K562 (cell line): ENCODE data around the gene AKIRIN1. TPM values are rescaled to one million over a fixed set of nuclear protein-coding genes. Genes with fewer than 3 reads are reported as not detected.
A peak's percentile ranks its signal among the peaks of the same experiment; 100 is the strongest.

Experiments
- BHLHE40 ChIP-seq: IDR thresholded peaks from 2 replicates; pipeline ENCODE4 v1.6.1; 2011; ENCODE audit warnings: low read length, improper control_type of control experiment
- E2F5 ChIP-seq: sonication (generic); formaldehyde crosslinking; IDR thresholded peaks from 2 replicates; pipeline ENCODE4 v1.8.0; 2022; ENCODE audit warnings: mild to moderate bottlenecking, missing genetic modification reagents
- ELF1 ChIP-seq: fragments of 200-800 bp; sonication (Bioruptor generic); IDR thresholded peaks from 2 replicates; pipeline ENCODE4 v1.6.1; 2016; ENCODE audit warnings: missing genetic modification characterization, missing compliant biosample characterization
- ELK3 ChIP-seq: fragments of 450-650 bp; formaldehyde crosslinking; IDR thresholded peaks from 2 replicates; pipeline ENCODE4 v1.4.0; 2020; ENCODE audit warnings: mild to moderate bottlenecking
- GTF2E2 ChIP-seq: fragments of 200-800 bp; sonication (Bioruptor generic); IDR thresholded peaks from 2 replicates; pipeline ENCODE4 v1.6.1; 2016; ENCODE audit warnings: missing genetic modification characterization, missing compliant biosample characterization
- MAFF ChIP-seq: IDR thresholded peaks from 2 replicates; pipeline ENCODE4 v1.6.1; 2012; ENCODE audit warnings: low read length, improper control_type of control experiment
- MNT ChIP-seq, 2 experiments: fragments of 450-650 bp; conservative IDR thresholded peaks; 2 replicates each; pipeline ENCODE4 v1.6.1; 2017; ENCODE audit warnings: mild to moderate bottlenecking in 2 of 2, moderate library complexity in 2 of 2
- NFATC3 ChIP-seq: fragments of 450-650 bp; IDR thresholded peaks from 2 replicates; pipeline ENCODE4 v1.6.1; 2017; ENCODE audit warnings: mild to moderate bottlenecking
- NR2C2 ChIP-seq, 2 experiments: fragments of 200-800 bp in 1 of 2; sonication (Bioruptor generic) in 1 of 2; sonication (generic) in 1 of 2; formaldehyde crosslinking in 1 of 2; IDR thresholded peaks; 2 replicates each; pipeline versions ENCODE4 v1.6.1 to v1.8.0; 2016 to 2022; ENCODE audit warnings: mild to moderate bottlenecking in 1 of 2, missing compliant biosample characterization in 1 of 2, missing genetic modification characterization in 1 of 2, missing genetic modification reagents in 1 of 2
- RNF2 ChIP-seq: sonication (generic); IDR thresholded peaks from 2 replicates; pipeline ENCODE4 v1.6.1; 2016
- RREB1 ChIP-seq: fragments of 250-450 bp; sonication (Bioruptor Pico); IDR thresholded peaks from 2 replicates; pipeline ENCODE4 v1.4.0; 2020
- TFAP4 ChIP-seq: sonication (generic); formaldehyde crosslinking; IDR thresholded peaks from 2 replicates; pipeline ENCODE4 v1.8.0; 2022; ENCODE audit warnings: missing genetic modification reagents, mild to moderate bottlenecking, moderate library complexity, borderline replicate concordance
- THAP7 ChIP-seq: fragments of 250-450 bp; sonication (Bioruptor Pico); IDR thresholded peaks from 2 replicates; pipeline ENCODE4 v1.5.0; 2021
- TRIM24 ChIP-seq, 2 experiments: fragments of 450-650 bp; IDR thresholded peaks; 2 replicates each; pipeline ENCODE4 v1.6.1; 2016
- ZNF76 ChIP-seq: fragments of 250-450 bp; sonication (Bioruptor Pico); IDR thresholded peaks from 2 replicates; pipeline ENCODE4 v1.4.0; 2020; ENCODE audit warnings: mild to moderate bottlenecking, moderate library complexity, borderline replicate concordance
- polyA plus RNA-seq, 8 experiments: library from polyadenylated mRNA; depleted of rRNA in 4 of 8; stranded (reverse) in 5 of 8; unstranded in 3 of 8; fragments of >200 nt; fragmentation: Nextera tagmentation in 2 of 8; fragmentation: Illumina TruSeq in 1 of 8; extraction: Ambion mirVana in 2 of 8; extraction: Trizol in 1 of 8; gene quantifications; 2 replicates each; pipeline versions ENCODE4 v1.2.1 to v1.2.3, GENCODE V29; 2011 to 2014; ENCODE audit warnings: inconsistent platforms in 1 of 8, missing spikeins in 1 of 8
- total RNA-seq, 7 experiments: library from RNA; depleted of rRNA in 6 of 7; stranded (reverse); fragments of >200 nt in 6 of 7; fragmentation: Illumina TruSeq in 2 of 7; extraction: Trizol in 2 of 7; gene quantifications; 2 replicates each; pipeline versions ENCODE4 v1.2.1 to v1.2.3, GENCODE V29; 2011 to 2021; ENCODE audit warnings: low replicate concordance in 1 of 7

The AKIRIN1 gene
- total and polyA plus RNA-seq, 9 of the 15 experiments (the other 6 are each of a cell fraction or from before 2014, with no cell fraction given) = 11.5 to 139 (median 83.4) TPM

- TF ChIP-seq E2F5 (CRISPR knock-in tag) (no peak), ELF1 (tag) (peak; percentile 96), TRIM24 (IDR thresholded peaks at IDR 0.05) (0 out of 4 replicates have a peak, but pooled peaks of 1 of the 2 experiments have one; percentile 45), ZNF76 (CRISPR knock-in tag) (peak; percentile 73; the same call in 1 of the 2 replicates), NFATC3 (no peak), ELK3 (CRISPR knock-in tag) (no peak), MAFF (peak; percentile 38; the same call in 1 of the 2 replicates), NR2C2 (CRISPR knock-in tag; IDR thresholded peaks at IDR 0.05) (no peak), NR2C2 (tag; IDR thresholded peaks at IDR 0.05) (peak; percentile 88), THAP7 (no peak; the same call in 1 of the 2 replicates), TFAP4 (peak; percentile 88), BHLHE40 (peak; percentile 97), GTF2E2 (tag) (peak; percentile 88; the same call in 1 of the 2 replicates), RNF2 (peak; percentile 90), MNT (conservative IDR thresholded peaks at IDR 0.05) (peak in 1 of 2 experiments; percentile 82; a peak in 2 of 4 replicates), RREB1 (peak; percentile 85)
Measured at GRCh38 chr1:38990738-38991637, at the start of gene AKIRIN1 (continued).
